KMS-11 (cell line): ENCODE results near the gene POU3F2.

Experiments
- H2AFZ ChIP-seq: fragments of 200-600 bp; sonication (generic); 2 replicates; pipeline ENCODE4 v1.6.1; 2016; ENCODE audit warnings: antibody characterized with exemption, mixed run types, low read depth
- H3K27ac ChIP-seq: fragments of 200-600 bp; sonication (generic); 2 replicates; pipeline ENCODE4 v1.6.1; 2016; ENCODE audit warnings: mild to moderate bottlenecking, mixed run types
- H3K27me3 ChIP-seq: fragments of 200-600 bp; sonication (generic); 2 replicates; pipeline ENCODE4 v1.6.1; 2017; ENCODE audit warnings: mild to moderate bottlenecking, low read depth, mixed run types, moderate library complexity; ENCODE audit not compliant: insufficient read depth
- H3K36me3 ChIP-seq: fragments of 200-600 bp; sonication (generic); 2 replicates; pipeline ENCODE4 v1.6.1; 2017; ENCODE audit warnings: mild to moderate bottlenecking, mixed run types; ENCODE audit not compliant: insufficient read depth
- H3K4me1 ChIP-seq: fragments of 200-600 bp; sonication (generic); 2 replicates; pipeline ENCODE4 v1.6.1; 2016; ENCODE audit warnings: mild to moderate bottlenecking, low read depth, mixed run types; ENCODE audit not compliant: poor library complexity, severe bottlenecking
- H3K4me2 ChIP-seq: fragments of 200-600 bp; sonication (generic); 2 replicates; pipeline ENCODE4 v1.7.0; 2016; ENCODE audit warnings: mild to moderate bottlenecking, mixed run types
- H3K4me3 ChIP-seq: fragments of 200-600 bp; sonication (generic); IDR thresholded peaks from 2 replicates; pipeline ENCODE4 v1.6.1; 2017; ENCODE audit warnings: low read depth, low read length, mixed read lengths; ENCODE audit not compliant: insufficient read depth
- H3K79me2 ChIP-seq: fragments of 200-600 bp; sonication (generic); 2 replicates; pipeline ENCODE4 v1.6.1; 2016; ENCODE audit warnings: low read depth, mixed run types; ENCODE audit not compliant: insufficient read depth
- H3K9ac ChIP-seq: fragments of 200-600 bp; sonication (generic); 2 replicates; pipeline ENCODE4 v1.6.1; 2016; ENCODE audit warnings: mild to moderate bottlenecking, mixed run types
- H4K20me1 ChIP-seq: fragments of 200-600 bp; sonication (generic); 2 replicates; pipeline ENCODE4 v1.6.1; 2016; ENCODE audit warnings: mild to moderate bottlenecking, mixed run types; ENCODE audit not compliant: insufficient read depth
- TF ChIP-seq, protein P1 (sequence below): fragments of 200-600 bp; sonication (generic); conservative IDR thresholded peaks from 2 replicates; pipeline ENCODE4 v1.6.1; 2017; ENCODE audit warnings: low read depth, mild to moderate bottlenecking, antibody characterized with exemption, low read length, moderate library complexity, mixed read lengths

POU3F2 gene

DNA sequence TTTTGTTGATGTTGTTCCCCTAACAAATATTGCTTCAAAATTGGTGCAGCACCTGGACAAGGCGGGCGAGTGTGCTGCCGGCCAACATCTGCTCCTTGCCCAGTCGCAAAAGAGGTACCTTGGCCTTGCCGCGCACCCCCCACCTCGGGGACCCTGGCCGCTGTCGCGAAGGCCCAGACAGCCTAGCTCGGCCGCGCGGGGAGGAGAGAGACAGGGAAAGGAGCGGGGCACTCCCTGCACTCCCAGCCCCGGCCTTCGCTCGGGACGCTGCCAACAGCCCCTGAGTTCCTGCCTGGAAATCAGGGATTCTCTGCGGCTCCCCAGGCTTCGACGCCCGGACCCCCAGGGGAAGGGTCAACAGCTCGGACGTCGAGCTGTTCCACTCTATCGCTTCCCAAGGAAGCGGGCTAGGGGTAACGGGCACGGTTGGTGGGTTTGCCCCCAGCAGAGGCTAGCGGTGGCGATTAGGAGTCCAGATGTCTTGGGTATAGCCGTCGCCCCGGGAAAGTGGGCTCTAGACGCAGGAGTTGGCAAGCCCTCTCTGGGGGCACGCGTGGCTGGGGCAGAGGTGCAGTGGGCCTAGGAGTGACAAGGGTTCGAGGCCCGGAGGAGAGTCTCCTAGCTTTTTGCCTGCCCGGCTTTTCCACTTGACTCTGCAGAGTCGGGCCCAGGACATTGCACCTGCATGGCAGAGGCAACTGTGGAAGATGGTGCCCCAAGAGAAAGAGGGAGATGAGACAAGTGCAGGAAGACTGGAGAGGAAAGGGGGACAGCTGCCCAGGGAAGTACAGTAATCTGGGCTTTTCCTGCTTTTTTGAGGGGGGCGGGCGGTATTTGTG lies 8.2 kb downstream of the POU3F2 start:
- no peaks in the 10 kb centered on the region for H4K20me1 ChIP-seq
- no peak overlapping the region for H2AFZ ChIP-seq
- TF ChIP-seq, protein P1, sequence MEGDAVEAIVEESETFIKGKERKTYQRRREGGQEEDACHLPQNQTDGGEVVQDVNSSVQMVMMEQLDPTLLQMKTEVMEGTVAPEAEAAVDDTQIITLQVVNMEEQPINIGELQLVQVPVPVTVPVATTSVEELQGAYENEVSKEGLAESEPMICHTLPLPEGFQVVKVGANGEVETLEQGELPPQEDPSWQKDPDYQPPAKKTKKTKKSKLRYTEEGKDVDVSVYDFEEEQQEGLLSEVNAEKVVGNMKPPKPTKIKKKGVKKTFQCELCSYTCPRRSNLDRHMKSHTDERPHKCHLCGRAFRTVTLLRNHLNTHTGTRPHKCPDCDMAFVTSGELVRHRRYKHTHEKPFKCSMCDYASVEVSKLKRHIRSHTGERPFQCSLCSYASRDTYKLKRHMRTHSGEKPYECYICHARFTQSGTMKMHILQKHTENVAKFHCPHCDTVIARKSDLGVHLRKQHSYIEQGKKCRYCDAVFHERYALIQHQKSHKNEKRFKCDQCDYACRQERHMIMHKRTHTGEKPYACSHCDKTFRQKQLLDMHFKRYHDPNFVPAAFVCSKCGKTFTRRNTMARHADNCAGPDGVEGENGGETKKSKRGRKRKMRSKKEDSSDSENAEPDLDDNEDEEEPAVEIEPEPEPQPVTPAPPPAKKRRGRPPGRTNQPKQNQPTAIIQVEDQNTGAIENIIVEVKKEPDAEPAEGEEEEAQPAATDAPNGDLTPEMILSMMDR = no peak
- H3K27me3 ChIP-seq = no peaks in the 10 kb centered on the region
- H3K36me3 ChIP-seq = no peaks in the 10 kb centered on the region
- no peak overlapping the region for H3K27ac ChIP-seq
- no peak overlapping the region for H3K4me3 ChIP-seq
- H3K9ac ChIP-seq = no peak overlapping the region
- H3K79me2 ChIP-seq = peaks cover 11% of the 10 kb centered on the region; the same call in 1 of the 2 replicates
- peaks cover 12% of the 10 kb centered on the region for H3K4me1 ChIP-seq
- no peak overlapping the region for H3K4me2 ChIP-seq

DNA sequence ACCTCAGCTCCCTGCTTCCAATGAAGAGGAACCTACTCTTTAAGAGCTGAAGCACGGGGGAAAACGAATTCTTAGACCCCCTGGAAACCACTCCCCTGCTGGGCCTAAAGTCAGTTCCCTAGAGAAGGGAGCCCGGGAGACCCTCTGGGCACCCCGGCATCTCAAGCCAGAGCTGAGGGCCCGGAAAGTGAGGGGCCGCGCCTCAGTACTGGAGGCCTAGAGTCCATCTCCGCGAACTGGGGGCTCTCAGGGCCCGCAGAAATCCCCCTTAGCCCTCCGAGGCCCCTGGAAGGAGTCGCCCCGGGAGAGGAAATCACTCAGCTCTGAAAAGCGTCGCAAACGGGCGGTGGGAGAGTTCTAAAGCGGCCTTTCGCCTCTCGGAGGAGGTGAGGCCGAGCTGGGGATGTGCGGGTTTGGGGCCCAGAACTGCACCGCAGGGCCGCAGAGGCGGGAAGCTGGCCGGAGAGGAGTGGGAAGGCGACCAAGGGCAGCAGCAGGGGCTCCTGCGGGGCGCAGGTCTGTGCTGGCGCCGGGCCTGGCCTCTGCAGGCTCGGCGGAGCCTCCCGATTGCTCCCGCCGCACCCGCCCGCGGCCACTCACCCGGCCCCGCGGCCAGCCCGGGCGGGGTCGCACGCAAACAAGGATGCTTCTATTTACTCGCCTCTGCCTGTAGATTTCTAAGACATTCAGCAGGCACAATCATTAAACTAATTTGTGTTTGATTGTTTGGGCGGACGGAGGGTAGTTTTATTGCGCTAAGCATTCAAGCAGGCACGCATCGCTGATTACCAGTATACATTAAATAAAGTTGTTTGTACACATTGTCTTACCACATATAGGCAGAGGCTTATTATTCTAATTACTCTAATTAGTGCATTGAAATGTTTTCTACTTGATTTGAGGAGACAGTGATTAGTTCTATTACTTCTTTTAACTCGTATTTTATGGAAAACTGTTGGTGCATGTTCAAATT lies 9.2 kb downstream of the POU3F2 start:
- TF ChIP-seq, protein P1 = no peak
- Histone ChIP-seq H3K27ac (no peak overlapping the region), H3K4me3 (no peak overlapping the region), H3K79me2 (peaks cover under 1% of the 10 kb centered on the region; the same call in 1 of the 2 replicates), H2AFZ (no peak overlapping the region), H3K27me3 (no peaks in the 10 kb centered on the region), H3K9ac (no peak overlapping the region), H4K20me1 (no peaks in the 10 kb centered on the region), H3K4me1 (peaks cover 3% of the 10 kb centered on the region), H3K36me3 (no peaks in the 10 kb centered on the region), H3K4me2 (no peak overlapping the region)

DNA sequence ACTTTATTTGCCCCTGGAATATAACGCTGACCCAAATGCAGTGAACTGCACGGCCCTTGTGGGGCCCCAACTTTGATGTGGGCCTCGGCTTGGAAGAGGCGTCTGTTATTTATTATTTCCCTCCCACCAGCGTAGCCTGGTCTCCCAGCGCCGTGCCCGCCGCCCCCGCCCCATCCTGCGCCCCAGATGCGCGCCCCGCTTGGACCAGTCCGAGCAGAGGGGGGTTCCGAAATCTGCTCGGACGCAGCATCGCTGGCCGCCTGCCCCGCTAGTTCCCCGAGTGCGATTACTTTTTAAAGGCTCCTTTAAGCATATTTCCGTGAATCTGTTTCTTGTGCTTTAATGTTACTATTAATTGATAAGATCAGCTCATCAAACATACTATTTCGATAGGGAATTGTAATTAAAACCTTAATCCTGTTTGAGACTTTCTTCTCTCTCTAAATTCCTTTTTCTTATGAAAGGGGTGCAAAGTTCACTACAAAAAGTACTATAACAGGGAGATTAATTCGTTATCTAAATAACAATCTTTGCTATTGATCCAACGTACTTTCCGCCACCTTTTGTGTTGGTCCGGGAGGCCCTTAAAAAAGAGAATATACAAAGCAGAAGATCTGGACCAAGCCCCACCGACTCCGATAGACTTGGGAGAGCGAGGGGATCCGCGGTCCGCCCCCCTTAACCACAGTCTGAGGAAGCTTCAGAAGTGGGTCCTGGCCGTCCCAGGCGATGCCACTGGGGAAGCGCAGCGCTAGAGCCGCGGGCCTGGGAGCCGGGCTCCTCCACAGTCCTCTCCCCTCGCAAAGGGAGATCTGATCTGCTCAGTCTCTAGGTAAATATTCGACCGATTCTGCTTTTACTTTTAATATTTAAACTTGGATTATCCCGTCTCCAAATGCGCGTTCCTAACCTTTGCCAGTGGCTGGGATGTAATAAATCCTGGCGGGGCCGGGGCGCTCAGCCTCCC lies 10.2 kb downstream of the POU3F2 start:
- TF ChIP-seq, protein P1 = no peak
- peaks cover 3% of the 10 kb centered on the region for H3K4me1 ChIP-seq
- peak overlapping the region; percentile 12; the same call in 1 of the 2 replicates for H3K9ac ChIP-seq
- no peaks in the 10 kb centered on the region for H3K27me3 ChIP-seq
- no peak overlapping the region for H3K27ac ChIP-seq
- H4K20me1 ChIP-seq = no peaks in the 10 kb centered on the region
- H3K4me2 ChIP-seq = peak overlapping the region; percentile 45; the same call in 1 of the 2 replicates
- peak overlapping the region; percentile 38; the same call in 1 of the 2 replicates for H2AFZ ChIP-seq
- no peak overlapping the region for H3K4me3 ChIP-seq
- H3K79me2 ChIP-seq = no peaks in the 10 kb centered on the region
- H3K36me3 ChIP-seq = no peaks in the 10 kb centered on the region
